OCI-LY3 (cell line): ENCODE data around the gene REXO4.

ENCODE experiments used
- CTCF ChIP-seq: fragments of 200-600, 300-600 bp; sonication (generic); IDR thresholded peaks from 2 replicates; pipeline ENCODE4 v1.5.1; 2014; ENCODE audit warnings: antibody characterized with exemption, low read length, low read depth
- EZH2phosphoT487 ChIP-seq: fragments of 200-600 bp; shearing (Covaris generic); IDR thresholded peaks from 2 replicates; pipeline ENCODE4 v1.6.1; 2018; ENCODE audit warnings: antibody characterized with exemption, mixed run types, low read depth

GRCh38 chr9:133400292-133400691 lies 17.5 kb downstream of the REXO4 start:
- TF ChIP-seq CTCF (no peak), EZH2phosphoT487 (no peak)
